Neural cell (in vitro differentiated cells): ENCODE measurements around the gene PLD3. TPM values are rescaled to one million over a fixed set of nuclear protein-coding genes. Genes with fewer than 3 reads are reported as not detected.

ENCODE experiments used
- H2AFZ ChIP-seq: fragments of 200-600, 300-800 bp; sonication (generic), shearing (Covaris generic); 2 replicates; pipeline ENCODE4 v1.6.0; 2014; ENCODE audit warnings: low read depth, mild to moderate bottlenecking, antibody characterized with exemption, low read length, moderate library complexity
- H3F3A ChIP-seq: fragments of 200-600 bp; shearing (Covaris generic); 2 replicates; pipeline ENCODE4 v1.6.1; 2016; ENCODE audit warnings: mild to moderate bottlenecking, moderate library complexity, mixed read lengths, antibody characterized with exemption, low read length; ENCODE audit not compliant: insufficient read depth, poor library complexity, severe bottlenecking
- H3K27ac ChIP-seq: fragments of 200-600, 300-800 bp; sonication (generic), shearing (Covaris generic); 2 replicates; pipeline ENCODE4 v1.5.1; 2014; ENCODE audit warnings: mild to moderate bottlenecking, low read length, moderate library complexity
- H3K27me3 ChIP-seq: fragments of 300-800, 200-600 bp; sonication (generic), shearing (Covaris generic); 2 replicates; pipeline ENCODE4 v1.6.0; 2014; ENCODE audit warnings: mild to moderate bottlenecking, low read depth, low read length, moderate library complexity; ENCODE audit not compliant: insufficient read depth
- H3K36me3 ChIP-seq: fragments of 300-800, 200-600 bp; sonication (generic), shearing (Covaris generic); 2 replicates; pipeline ENCODE4 v1.5.1; 2014; ENCODE audit warnings: mild to moderate bottlenecking, antibody characterized with exemption, low read length, moderate library complexity; ENCODE audit not compliant: insufficient read depth
- H3K4me2 ChIP-seq: fragments of 300-800, 200-600 bp; sonication (generic), shearing (Covaris generic); 2 replicates; pipeline ENCODE4 v1.6.0; 2014; ENCODE audit warnings: mild to moderate bottlenecking, low read length
- H3K4me3 ChIP-seq: fragments of 300-800, 200-600 bp; sonication (generic), shearing (Covaris generic); 2 replicates; pipeline ENCODE4 v1.5.1; 2014; ENCODE audit warnings: mild to moderate bottlenecking, low read length, moderate library complexity
- H3K79me2 ChIP-seq: fragments of 200-600 bp; shearing (Covaris generic); replicated peaks from 2 replicates; pipeline ENCODE4 v1.6.0; 2014; ENCODE audit warnings: mild to moderate bottlenecking, low read length, moderate library complexity; ENCODE audit not compliant: insufficient read depth
- H3K9ac ChIP-seq: fragments of 300-800, 200-600 bp; sonication (generic), shearing (Covaris generic); 2 replicates; pipeline ENCODE4 v1.6.1; 2016; ENCODE audit warnings: mild to moderate bottlenecking, low read length, mixed read lengths
- H3K9me2 ChIP-seq: fragments of 200-600 bp; shearing (Covaris generic); 2 replicates; pipeline ENCODE4 v1.6.1; 2016; ENCODE audit warnings: mild to moderate bottlenecking, low read length, mixed read lengths; ENCODE audit not compliant: insufficient read depth
- H3K9me3 ChIP-seq: fragments of 200-600, 300-800 bp; sonication (generic), shearing (Covaris generic); 2 replicates; pipeline ENCODE4 v1.6.1; 2016; ENCODE audit warnings: mild to moderate bottlenecking, mixed run types, low read length, moderate library complexity, mixed read lengths
- H4K20me1 ChIP-seq: fragments of 200-600 bp; shearing (Covaris generic); 2 replicates; pipeline ENCODE4 v1.6.1; 2016; ENCODE audit warnings: mild to moderate bottlenecking, mixed run types; ENCODE audit not compliant: insufficient read depth
- EP300 ChIP-seq: fragments of 450-650 bp; conservative IDR thresholded peaks from 2 replicates; pipeline ENCODE4 v1.6.1; 2014; ENCODE audit warnings: antibody characterized with exemption, mild to moderate bottlenecking, moderate library complexity; ENCODE audit not compliant: poor library complexity, severe bottlenecking
- EZH2 ChIP-seq: fragments of 200-600, 300-800 bp; shearing (Covaris generic), sonication (generic); IDR thresholded peaks from 2 replicates; pipeline ENCODE4 v1.6.1; 2014; ENCODE audit warnings: antibody characterized with exemption, low read length, borderline replicate concordance, mild to moderate bottlenecking; ENCODE audit not compliant: insufficient read depth, poor library complexity, severe bottlenecking
- MXI1 ChIP-seq: fragments of 450-650 bp; conservative IDR thresholded peaks from 2 replicates; pipeline ENCODE4 v1.6.1; 2014; ENCODE audit warnings: antibody characterized with exemption, mild to moderate bottlenecking; ENCODE audit not compliant: poor library complexity, severe bottlenecking
- POLR2AphosphoS5 ChIP-seq: IDR thresholded peaks from 2 replicates; pipeline ENCODE4 v1.6.1; 2012
- RAD21 ChIP-seq: fragments of 450-650 bp; conservative IDR thresholded peaks from 2 replicates; pipeline ENCODE4 v1.6.1; 2014; ENCODE audit warnings: antibody characterized with exemption, mild to moderate bottlenecking, moderate library complexity
- SMC3 ChIP-seq: fragments of 450-650 bp; conservative IDR thresholded peaks from 2 replicates; pipeline ENCODE4 v1.6.1; 2014; ENCODE audit warnings: antibody characterized with exemption, mild to moderate bottlenecking, moderate library complexity; ENCODE audit not compliant: poor library complexity
- TAF1 ChIP-seq: IDR thresholded peaks from 2 replicates; pipeline ENCODE4 v1.6.1; 2012; ENCODE audit warnings: low read depth
- polyA plus RNA-seq: library from polyadenylated mRNA; depleted of rRNA; stranded (reverse); fragments of >200 nt; gene quantifications from 2 replicates; pipeline ENCODE4 v1.2.3, GENCODE V29; 2014
- TF ChIP-seq, protein P1 (sequence below): fragments of 450-650 bp; IDR thresholded peaks from 2 replicates; pipeline ENCODE4 v1.5.1; 2014; ENCODE audit warnings: antibody characterized with exemption, mild to moderate bottlenecking, moderate library complexity; ENCODE audit not compliant: poor library complexity, severe bottlenecking
- TF ChIP-seq, protein P2 (sequence below): IDR thresholded peaks from 2 replicates; pipeline ENCODE4 v1.6.1; 2012; ENCODE audit warnings: borderline replicate concordance

PLD3 gene
- polyA plus RNA-seq, 1 donor from 2014 or later = 426 TPM

DNA sequence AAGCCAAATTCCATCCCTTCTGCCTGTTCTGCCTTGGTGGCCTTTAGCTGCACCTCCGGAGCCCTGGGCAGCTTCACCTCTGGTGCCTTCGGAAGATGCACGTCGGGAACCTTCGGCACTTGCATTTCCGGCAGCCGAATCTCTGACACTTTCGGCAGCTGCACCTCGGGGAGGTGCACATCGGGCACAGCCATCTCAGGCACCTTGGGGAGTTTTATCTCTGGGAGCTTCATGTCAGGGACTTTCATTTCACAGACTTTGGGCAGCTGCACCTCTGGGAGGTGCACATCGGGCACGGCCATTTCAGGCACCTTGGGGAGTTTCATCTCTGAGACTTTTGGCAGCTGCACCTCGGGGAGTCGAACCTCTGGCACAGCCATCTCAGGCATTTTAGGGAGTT is 47.5 kb downstream of the PLD3 start:
- Histone ChIP-seq H3K4me3 (no peak overlapping the region), H3K36me3 (no peaks in the 10 kb centered on the region), H3F3A (no peaks in the 10 kb centered on the region), H2AFZ (no peak overlapping the region), H3K27ac (no peak overlapping the region), H3K4me2 (no peak overlapping the region), H3K9me3 (no peaks in the 10 kb centered on the region), H3K9me2 (no peaks in the 10 kb centered on the region), H3K9ac (no peak overlapping the region), H3K79me2 (no peaks in the 10 kb centered on the region), H3K27me3 (no peaks in the 10 kb centered on the region), H4K20me1 (no peaks in the 10 kb centered on the region)
- TF ChIP-seq, protein P1, sequence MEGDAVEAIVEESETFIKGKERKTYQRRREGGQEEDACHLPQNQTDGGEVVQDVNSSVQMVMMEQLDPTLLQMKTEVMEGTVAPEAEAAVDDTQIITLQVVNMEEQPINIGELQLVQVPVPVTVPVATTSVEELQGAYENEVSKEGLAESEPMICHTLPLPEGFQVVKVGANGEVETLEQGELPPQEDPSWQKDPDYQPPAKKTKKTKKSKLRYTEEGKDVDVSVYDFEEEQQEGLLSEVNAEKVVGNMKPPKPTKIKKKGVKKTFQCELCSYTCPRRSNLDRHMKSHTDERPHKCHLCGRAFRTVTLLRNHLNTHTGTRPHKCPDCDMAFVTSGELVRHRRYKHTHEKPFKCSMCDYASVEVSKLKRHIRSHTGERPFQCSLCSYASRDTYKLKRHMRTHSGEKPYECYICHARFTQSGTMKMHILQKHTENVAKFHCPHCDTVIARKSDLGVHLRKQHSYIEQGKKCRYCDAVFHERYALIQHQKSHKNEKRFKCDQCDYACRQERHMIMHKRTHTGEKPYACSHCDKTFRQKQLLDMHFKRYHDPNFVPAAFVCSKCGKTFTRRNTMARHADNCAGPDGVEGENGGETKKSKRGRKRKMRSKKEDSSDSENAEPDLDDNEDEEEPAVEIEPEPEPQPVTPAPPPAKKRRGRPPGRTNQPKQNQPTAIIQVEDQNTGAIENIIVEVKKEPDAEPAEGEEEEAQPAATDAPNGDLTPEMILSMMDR = no peak
- no peak for TF ChIP-seq POLR2AphosphoS5
- no peak for TF ChIP-seq EP300
- TF ChIP-seq RAD21 = no peak
- no peak for TF ChIP-seq EZH2
- no peak for TF ChIP-seq MXI1
- TF ChIP-seq SMC3 = no peak
- TF ChIP-seq TAF1 = no peak
- TF ChIP-seq, protein P2, sequence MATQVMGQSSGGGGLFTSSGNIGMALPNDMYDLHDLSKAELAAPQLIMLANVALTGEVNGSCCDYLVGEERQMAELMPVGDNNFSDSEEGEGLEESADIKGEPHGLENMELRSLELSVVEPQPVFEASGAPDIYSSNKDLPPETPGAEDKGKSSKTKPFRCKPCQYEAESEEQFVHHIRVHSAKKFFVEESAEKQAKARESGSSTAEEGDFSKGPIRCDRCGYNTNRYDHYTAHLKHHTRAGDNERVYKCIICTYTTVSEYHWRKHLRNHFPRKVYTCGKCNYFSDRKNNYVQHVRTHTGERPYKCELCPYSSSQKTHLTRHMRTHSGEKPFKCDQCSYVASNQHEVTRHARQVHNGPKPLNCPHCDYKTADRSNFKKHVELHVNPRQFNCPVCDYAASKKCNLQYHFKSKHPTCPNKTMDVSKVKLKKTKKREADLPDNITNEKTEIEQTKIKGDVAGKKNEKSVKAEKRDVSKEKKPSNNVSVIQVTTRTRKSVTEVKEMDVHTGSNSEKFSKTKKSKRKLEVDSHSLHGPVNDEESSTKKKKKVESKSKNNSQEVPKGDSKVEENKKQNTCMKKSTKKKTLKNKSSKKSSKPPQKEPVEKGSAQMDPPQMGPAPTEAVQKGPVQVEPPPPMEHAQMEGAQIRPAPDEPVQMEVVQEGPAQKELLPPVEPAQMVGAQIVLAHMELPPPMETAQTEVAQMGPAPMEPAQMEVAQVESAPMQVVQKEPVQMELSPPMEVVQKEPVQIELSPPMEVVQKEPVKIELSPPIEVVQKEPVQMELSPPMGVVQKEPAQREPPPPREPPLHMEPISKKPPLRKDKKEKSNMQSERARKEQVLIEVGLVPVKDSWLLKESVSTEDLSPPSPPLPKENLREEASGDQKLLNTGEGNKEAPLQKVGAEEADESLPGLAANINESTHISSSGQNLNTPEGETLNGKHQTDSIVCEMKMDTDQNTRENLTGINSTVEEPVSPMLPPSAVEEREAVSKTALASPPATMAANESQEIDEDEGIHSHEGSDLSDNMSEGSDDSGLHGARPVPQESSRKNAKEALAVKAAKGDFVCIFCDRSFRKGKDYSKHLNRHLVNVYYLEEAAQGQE = no peak

DNA sequence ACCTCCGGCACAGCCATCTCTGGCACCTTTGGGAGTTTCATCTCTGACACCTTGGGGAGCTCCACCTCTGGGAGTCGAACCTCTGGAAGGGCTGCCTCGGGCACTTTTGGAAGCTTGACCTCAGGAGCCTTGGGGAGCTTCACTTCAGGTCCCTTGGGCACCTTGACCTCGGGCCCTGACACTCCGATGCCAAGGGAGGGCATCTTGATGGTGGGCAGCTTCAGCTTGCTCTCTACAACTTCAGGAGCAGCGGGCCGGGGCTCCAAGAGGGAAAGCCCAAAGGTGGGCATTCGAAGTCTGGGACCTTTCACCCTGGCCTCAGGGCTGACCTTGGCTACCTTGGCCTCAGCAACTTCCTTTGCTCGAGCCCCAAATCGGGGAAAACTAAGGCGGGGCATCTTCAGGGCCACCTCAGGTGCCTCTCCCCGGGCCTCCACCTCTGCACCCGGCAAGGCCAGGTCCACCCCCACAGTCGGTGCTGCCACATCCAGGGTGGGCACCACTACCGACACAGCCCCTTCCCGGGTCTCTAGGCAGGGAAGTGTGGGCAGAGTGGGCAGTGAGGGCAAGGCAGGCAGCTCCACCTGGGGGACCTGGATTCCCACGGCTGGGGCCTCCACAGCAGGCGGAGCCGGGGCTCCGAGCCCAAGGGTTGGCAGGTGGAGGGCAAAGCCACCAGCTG is 48.5 kb downstream of the PLD3 start:
- Histone ChIP-seq H3K27me3 (no peaks in the 10 kb centered on the region), H3K36me3 (no peaks in the 10 kb centered on the region), H2AFZ (no peak overlapping the region), H3K79me2 (no peaks in the 10 kb centered on the region), H3K9me2 (no peaks in the 10 kb centered on the region), H3F3A (no peaks in the 10 kb centered on the region), H3K9me3 (no peaks in the 10 kb centered on the region), H4K20me1 (no peaks in the 10 kb centered on the region), H3K4me2 (no peak overlapping the region), H3K9ac (no peak overlapping the region), H3K27ac (no peak overlapping the region), H3K4me3 (no peak overlapping the region)
- no peak for TF ChIP-seq MXI1
- no peak for TF ChIP-seq SMC3
- TF ChIP-seq, protein P2 = no peak
- no peak for TF ChIP-seq POLR2AphosphoS5
- no peak for TF ChIP-seq RAD21
- no peak for TF ChIP-seq EZH2
- TF ChIP-seq TAF1 = no peak
- TF ChIP-seq EP300 = no peak
- TF ChIP-seq, protein P1 = no peak
